ENCODE measurements around the gene STAT4. TPM values are rescaled to one million over a fixed set of nuclear protein-coding genes. Genes with fewer than 3 reads are reported as not detected.

Gene STAT4
- total and polyA plus RNA-seq, 2 donors from 2014 or later, result 1.2 to 8.5 TPM

DNA sequence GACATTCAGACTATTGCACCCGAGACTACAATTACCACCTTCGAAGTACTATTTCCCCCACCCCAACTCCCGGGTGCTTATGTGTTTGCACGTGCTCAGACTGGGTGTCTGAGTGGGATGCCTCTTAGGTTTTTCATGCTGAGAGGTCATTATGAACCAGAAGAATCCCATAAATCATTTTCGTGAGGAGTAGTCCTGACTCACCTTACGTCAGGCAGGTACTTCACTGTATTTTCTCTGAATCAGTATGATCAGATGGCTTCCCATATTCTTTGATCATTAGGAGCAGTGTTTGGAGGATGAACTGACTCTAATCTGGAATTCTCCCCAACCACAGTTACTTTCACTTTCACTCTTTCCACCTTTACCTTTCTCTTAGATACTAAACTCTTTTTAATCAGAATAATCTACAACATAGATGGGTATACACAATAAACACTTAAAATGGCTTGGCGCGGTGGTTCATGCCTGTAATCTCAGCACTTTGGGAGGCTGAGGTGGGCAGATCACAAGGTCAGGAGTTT, 38.4 kb upstream of the STAT4 start:
- DNase-seq (no peak), FAIRE-seq (no peak)
- Histone ChIP-seq H3K4me1 (ENCODE audit: control insufficient read depth in 2 of 3, insufficient read depth in 2 of 3, low read depth in 1 of 3, low read length in 3 of 3) (no peaks in the 10 kb centered on the region), H3K27me3 (ENCODE audit: control insufficient read depth, insufficient read depth, low read length) (no peaks in the 10 kb centered on the region), H3K4me3 (ENCODE audit: low read length in 3 of 3) (no peak overlapping the region), H3K36me3 (ENCODE audit: control insufficient read depth in 2 of 3, insufficient read depth in 3 of 3, low read length in 3 of 3) (no peaks in the 10 kb centered on the region), H3K27ac (ENCODE audit: low read depth in 2 of 2, low read length in 2 of 2) (no peak overlapping the region), H3K9ac (ENCODE audit: low read length in 3 of 3) (no peak overlapping the region), H3K9me3 (ENCODE audit: control insufficient read depth in 2 of 3, insufficient read depth in 1 of 3, low read length in 3 of 3) (no peaks in the 10 kb centered on the region)
- intact Hi-C loops (cut with DNase I), result no loop called here
- TF ChIP-seq, protein P1, sequence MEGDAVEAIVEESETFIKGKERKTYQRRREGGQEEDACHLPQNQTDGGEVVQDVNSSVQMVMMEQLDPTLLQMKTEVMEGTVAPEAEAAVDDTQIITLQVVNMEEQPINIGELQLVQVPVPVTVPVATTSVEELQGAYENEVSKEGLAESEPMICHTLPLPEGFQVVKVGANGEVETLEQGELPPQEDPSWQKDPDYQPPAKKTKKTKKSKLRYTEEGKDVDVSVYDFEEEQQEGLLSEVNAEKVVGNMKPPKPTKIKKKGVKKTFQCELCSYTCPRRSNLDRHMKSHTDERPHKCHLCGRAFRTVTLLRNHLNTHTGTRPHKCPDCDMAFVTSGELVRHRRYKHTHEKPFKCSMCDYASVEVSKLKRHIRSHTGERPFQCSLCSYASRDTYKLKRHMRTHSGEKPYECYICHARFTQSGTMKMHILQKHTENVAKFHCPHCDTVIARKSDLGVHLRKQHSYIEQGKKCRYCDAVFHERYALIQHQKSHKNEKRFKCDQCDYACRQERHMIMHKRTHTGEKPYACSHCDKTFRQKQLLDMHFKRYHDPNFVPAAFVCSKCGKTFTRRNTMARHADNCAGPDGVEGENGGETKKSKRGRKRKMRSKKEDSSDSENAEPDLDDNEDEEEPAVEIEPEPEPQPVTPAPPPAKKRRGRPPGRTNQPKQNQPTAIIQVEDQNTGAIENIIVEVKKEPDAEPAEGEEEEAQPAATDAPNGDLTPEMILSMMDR (IDR thresholded peaks at IDR 0.05; ENCODE audit: borderline replicate concordance, extremely low read depth, insufficient read depth), result no peak

DNA sequence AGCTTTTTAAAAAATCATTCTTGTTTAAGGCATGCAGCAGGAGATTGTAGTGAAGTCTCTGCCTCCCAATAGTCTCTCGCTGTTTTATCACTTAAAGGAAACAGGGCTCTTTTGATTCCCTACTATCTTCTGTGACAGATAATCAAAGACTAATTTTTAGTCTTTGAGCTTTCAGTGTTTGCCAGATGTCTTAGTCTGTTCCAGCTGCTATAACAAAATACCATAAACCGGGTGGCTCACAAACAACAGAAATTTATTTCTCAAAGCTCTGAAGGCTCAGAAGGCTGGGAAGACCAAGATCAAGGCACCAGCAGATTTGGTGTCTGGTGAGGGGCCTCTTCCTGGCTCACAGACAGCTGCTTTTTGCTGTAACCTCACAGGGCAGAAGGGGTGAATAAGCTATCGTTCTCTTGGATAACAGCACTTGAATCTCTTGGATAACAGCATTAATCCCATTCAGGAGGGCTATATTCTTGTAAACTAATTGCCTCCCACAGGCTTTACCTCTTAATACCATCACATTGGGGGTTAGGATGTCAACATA, 37.8 kb upstream of the STAT4 start:
- no peak overlapping the region for H3K9ac ChIP-seq (ENCODE audit: low read length in 3 of 3)
- no peak for FAIRE-seq
- TF ChIP-seq, protein P1 (IDR thresholded peaks at IDR 0.05; ENCODE audit: borderline replicate concordance, extremely low read depth, insufficient read depth), result no peak
- no peak overlapping the region for H3K4me3 ChIP-seq (ENCODE audit: low read length in 3 of 3)
- H3K27me3 ChIP-seq (ENCODE audit: control insufficient read depth, insufficient read depth, low read length), result no peaks in the 10 kb centered on the region
- H3K36me3 ChIP-seq (ENCODE audit: control insufficient read depth in 2 of 3, insufficient read depth in 3 of 3, low read length in 3 of 3), result no peaks in the 10 kb centered on the region
- H3K27ac ChIP-seq (ENCODE audit: low read depth in 2 of 2, low read length in 2 of 2), result no peak overlapping the region
- intact Hi-C loops (cut with DNase I), result no loop called here
- no peak for DNase-seq
- no peaks in the 10 kb centered on the region for H3K9me3 ChIP-seq (ENCODE audit: control insufficient read depth in 2 of 3, insufficient read depth in 1 of 3, low read length in 3 of 3)
- H3K4me1 ChIP-seq (ENCODE audit: control insufficient read depth in 2 of 3, insufficient read depth in 2 of 3, low read depth in 1 of 3, low read length in 3 of 3), result no peaks in the 10 kb centered on the region

DNA sequence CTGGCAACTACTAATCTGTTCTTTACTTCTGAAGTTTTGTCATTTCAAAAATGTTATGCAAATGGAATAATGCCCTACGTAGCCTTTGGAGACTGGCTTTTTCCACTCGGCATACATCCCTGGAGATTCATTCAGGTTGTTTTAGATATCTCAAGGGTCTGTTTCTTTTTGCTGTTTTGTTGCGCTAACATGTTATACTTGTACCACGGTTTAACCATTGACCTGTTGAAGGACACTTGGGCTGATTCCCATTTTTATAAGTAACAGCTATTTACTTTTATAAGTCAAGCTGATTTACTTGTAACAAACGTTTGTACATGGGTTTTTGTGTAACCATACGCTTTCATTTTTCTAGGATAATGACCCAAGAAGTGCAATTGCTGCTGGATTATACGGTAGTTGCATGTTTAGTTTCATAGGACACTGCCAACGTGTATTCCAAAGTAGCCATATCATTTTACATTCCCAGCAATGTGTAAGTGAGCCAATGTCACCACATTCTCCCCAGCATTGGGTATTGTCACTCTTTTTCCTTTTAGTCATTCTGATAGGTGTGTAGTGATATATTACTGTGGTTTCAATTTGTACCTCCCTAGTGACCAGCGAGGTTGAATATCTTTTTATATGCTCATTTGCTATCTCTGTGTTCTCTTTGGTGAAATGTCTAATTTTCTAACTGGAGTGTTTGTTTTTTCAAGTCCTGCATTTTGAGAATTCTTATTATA, 36.5 kb upstream of the STAT4 start:
- H3K27me3 ChIP-seq (ENCODE audit: control insufficient read depth, insufficient read depth, low read length), result no peaks in the 10 kb centered on the region
- H3K4me1 ChIP-seq (ENCODE audit: control insufficient read depth in 2 of 3, insufficient read depth in 2 of 3, low read depth in 1 of 3, low read length in 3 of 3), result no peaks in the 10 kb centered on the region
- no peak overlapping the region for H3K27ac ChIP-seq (ENCODE audit: low read depth in 2 of 2, low read length in 2 of 2)
- intact Hi-C loops (cut with DNase I), result no loop called here
- TF ChIP-seq, protein P1 (IDR thresholded peaks at IDR 0.05; ENCODE audit: borderline replicate concordance, extremely low read depth, insufficient read depth), result no peak
- FAIRE-seq (no peak), DNase-seq (no peak)
- H3K9ac ChIP-seq (ENCODE audit: low read length in 3 of 3), result no peak overlapping the region
- no peaks in the 10 kb centered on the region for H3K36me3 ChIP-seq (ENCODE audit: control insufficient read depth in 2 of 3, insufficient read depth in 3 of 3, low read length in 3 of 3)
- H3K4me3 ChIP-seq (ENCODE audit: low read length in 3 of 3), result no peak overlapping the region
- H3K9me3 ChIP-seq (ENCODE audit: control insufficient read depth in 2 of 3, insufficient read depth in 1 of 3, low read length in 3 of 3), result no peaks in the 10 kb centered on the region

Data from kidney (tissue), 14 donors.